Measurements from ENCODE around the gene DISC1. TPM values are rescaled to one million over a fixed set of nuclear protein-coding genes. Genes with fewer than 3 reads are reported as not detected.

DISC1 gene
- total RNA-seq, 1 donor from 2014 or later, result 3.5 TPM

GRCh38 chr1:231998791-231999190 lies 372.2 kb downstream of the DISC1 start:
- intact Hi-C loops (cut with micrococcal nuclease), result no loop called here
- Histone ChIP-seq H3K27me3 (ENCODE audit: low read depth) (no peaks in the 10 kb centered on the region), H3K27ac (replicated peaks) (no peak overlapping the region), H3K9me3 (replicated peaks) (no peaks in the 10 kb centered on the region), H3K4me3 (no peak overlapping the region), H3K4me1 (no peaks in the 10 kb centered on the region), H3K36me3 (no peaks in the 10 kb centered on the region)
- no peak for TF ChIP-seq CTCF (IDR thresholded peaks at IDR 0.05; ENCODE audit: borderline replicate concordance)
- no peak for DNase-seq

- Histone ChIP-seq H3K27ac (replicated peaks) (no peak overlapping the region), H3K4me1 (no peaks in the 10 kb centered on the region), H3K4me3 (no peak overlapping the region), H3K9me3 (replicated peaks) (no peaks in the 10 kb centered on the region), H3K27me3 (ENCODE audit: low read depth) (no peaks in the 10 kb centered on the region), H3K36me3 (no peaks in the 10 kb centered on the region)
- no peak for DNase-seq
- intact Hi-C loops (cut with micrococcal nuclease), result no loop called here
- TF ChIP-seq CTCF (IDR thresholded peaks at IDR 0.05; ENCODE audit: borderline replicate concordance), result no peak
These were observed 378.7 kb downstream of the DISC1 start for GRCh38 chr1:232005300-232005699.

- no peaks in the 10 kb centered on the region for H3K9me3 ChIP-seq (replicated peaks)
- TF ChIP-seq CTCF (IDR thresholded peaks at IDR 0.05; ENCODE audit: borderline replicate concordance), result no peak
- no peak for DNase-seq
- H3K4me3 ChIP-seq, result no peak overlapping the region
- no peaks in the 10 kb centered on the region for H3K27me3 ChIP-seq (ENCODE audit: low read depth)
- H3K27ac ChIP-seq (replicated peaks), result no peak overlapping the region
- H3K36me3 ChIP-seq, result no peaks in the 10 kb centered on the region
- intact Hi-C loops (cut with micrococcal nuclease), result no loop called here
- H3K4me1 ChIP-seq, result peaks cover 35% of the 10 kb centered on the region
These were observed 383.2 kb downstream of the DISC1 start for GRCh38 chr1:232009741-232010140.

- intact Hi-C loops (cut with micrococcal nuclease), result no loop called here
- Histone ChIP-seq H3K4me1 (peaks cover 35% of the 10 kb centered on the region), H3K36me3 (no peaks in the 10 kb centered on the region), H3K27me3 (ENCODE audit: low read depth) (no peaks in the 10 kb centered on the region), H3K9me3 (replicated peaks) (no peaks in the 10 kb centered on the region), H3K4me3 (no peak overlapping the region), H3K27ac (replicated peaks) (peak overlapping the region; percentile 83)
- no peak for TF ChIP-seq CTCF (IDR thresholded peaks at IDR 0.05; ENCODE audit: borderline replicate concordance)
- DNase-seq, result no peak
These were observed 385.4 kb downstream of the DISC1 start for GRCh38 chr1:232011961-232012360.

- peak overlapping the region; percentile 83 for H3K27ac ChIP-seq (replicated peaks)
- no peaks in the 10 kb centered on the region for H3K9me3 ChIP-seq (replicated peaks)
- no peaks in the 10 kb centered on the region for H3K27me3 ChIP-seq (ENCODE audit: low read depth)
- intact Hi-C loops (cut with micrococcal nuclease), result no loop called here
- peak overlapping the region; percentile 46 for H3K4me3 ChIP-seq
- H3K4me1 ChIP-seq, result peaks cover 35% of the 10 kb centered on the region
- DNase-seq, result peak; percentile 26
- H3K36me3 ChIP-seq, result no peaks in the 10 kb centered on the region
- no peak for TF ChIP-seq CTCF (IDR thresholded peaks at IDR 0.05; ENCODE audit: borderline replicate concordance)
These were observed 386.3 kb downstream of the DISC1 start for GRCh38 chr1:232012773-232013386.
